Heart left ventricle (tissue), 16 donors: Measurements from ENCODE around the gene EPHA6. TPM values are rescaled to one million over a fixed set of nuclear protein-coding genes. Genes with fewer than 3 reads are reported as not detected.
"Not testable (repeated sequence)": the region's sequence is repeated elsewhere in the genome, so short reads cannot be mapped to it uniquely, and the experiment has no call there.

Source experiments
- ATAC-seq, 4 donors: fragments of 200-7000 bp; cut with Tn5 transposase; one replicate each; pipeline ENCODE4 v1.9.1; 2020 to 2022; ENCODE audit warnings: moderate library complexity in 4 of 4, mild to moderate bottlenecking in 3 of 4, moderate number of reproducible peaks in 1 of 4
- DNase-seq, 5 donors: peaks; one replicate each; pipeline ENCODE4 v3.0.0-alpha.2; 2020
- H3K27ac ChIP-seq, 12 donors: fragments of 200-600 bp; sonication (generic) in 4 of 12; one replicate each; pipeline versions ENCODE4 v1.5.0 to v1.8.0; 2016 to 2022; ENCODE audit warnings: mild to moderate bottlenecking in 2 of 12
- H3K27me3 ChIP-seq, 9 donors: fragments of 200-600 bp; sonication (generic) in 2 of 9; one replicate each; pipeline versions ENCODE4 v1.5.1 to v1.8.0; 2016 to 2022; ENCODE audit warnings: mild to moderate bottlenecking in 3 of 9
- H3K36me3 ChIP-seq, 9 donors: fragments of 200-600 bp; sonication (generic) in 2 of 9; one replicate each; pipeline versions ENCODE4 v1.5.0 to v1.8.0; 2018 to 2022; ENCODE audit warnings: mild to moderate bottlenecking in 2 of 9
- H3K4me1 ChIP-seq, 12 donors: fragments of 200-600 bp; sonication (generic) in 4 of 12; one replicate each; pipeline versions ENCODE4 v1.5.0 to v1.8.0; 2016 to 2022; ENCODE audit warnings: mild to moderate bottlenecking in 3 of 12
- H3K4me3 ChIP-seq, 12 donors: fragments of 200-600 bp; sonication (generic) in 4 of 12; one replicate each; pipeline versions ENCODE4 v1.5.0 to v1.8.0; 2017 to 2022; ENCODE audit warnings: mild to moderate bottlenecking in 9 of 12, moderate library complexity in 4 of 12
- H3K9me3 ChIP-seq, 12 donors: fragments of 200-600 bp; sonication (generic) in 4 of 12; one replicate each; pipeline versions ENCODE4 v1.5.0 to v1.8.0; 2016 to 2022; ENCODE audit warnings: mild to moderate bottlenecking in 1 of 12
- CTCF ChIP-seq, 12 donors: fragments of 200-600 bp; sonication (generic) in 4 of 12; IDR thresholded peaks; one replicate each; pipeline versions ENCODE4 v1.5.0 to v1.8.0; 2018 to 2022; ENCODE audit warnings: antibody characterized with exemption in 12 of 12, mild to moderate bottlenecking in 5 of 12
- POLR2A ChIP-seq, 2 donors: fragments of 450-650 bp; IDR thresholded peaks; one replicate each; pipeline ENCODE4 v1.6.1; 2017; ENCODE audit warnings: antibody characterized with exemption in 2 of 2, mild to moderate bottlenecking in 2 of 2, moderate library complexity in 2 of 2
- WGBS, 4 donors: extraction: QIAGEN DNeasy Blood & Tissue Kit in 2 of 4; methylation state at CpG; one replicate each; pipeline versions ENCODE4 v1.1.5 to v1.1.7; 2013 to 2018; 5-methylcytosine and 5-hydroxymethylcytosine counted together
- intact Hi-C, 10 donors: fragments of 100-400 bp; cut with DNase I; formaldehyde crosslinking; loops; one replicate each; pipeline versions ENCODE4 v1.11.1 to v1.14.2; 2022
- polyA plus RNA-seq, 2 donors: library from polyadenylated mRNA; stranded (reverse); fragments of 200-250 nt; gene quantifications; one replicate each; pipeline ENCODE4 v1.2.3, GENCODE V29; 2013
- total RNA-seq, 9 donors: library from RNA; depleted of rRNA in 2 of 9; stranded (reverse); fragments of >200 nt in 2 of 9; fragmentation: NEBNext Ultra II Directional in 3 of 9; extraction: Animal tissue kit (Norgen Biotek cat#: 25700) in 3 of 9; gene quantifications; one replicate each; pipeline versions ENCODE4 v1.1.0 to v1.2.4, GENCODE V29; 2016 to 2023
- donor health status: ischemic (EF 13 %, LVEDD 7.1; RV severe dilation, severe dysfunction).
- donor health status: healthy with polysubstance abuse.
- donor health status: DM: no; HTN: yes; CAD: no.
- donor health status: DM: no; HTN: no; CAD: no.
- donor health status: ischemic (EF 25% LVEDD 6.9; RV normal size, moderate dysfunction).
- donor health status: ischemic (EF 25% LVEDD 5.7; RV mildly dilated, moderate dysfunction).
- donor health status: healthy.
- donor health status: DM: yes; HTN: yes; CAD: no.
- donor health status: ischemic (EF 35%, LVEDD 5.7; RV mildly dilated, moderate dysfunction).
- donor health status: nonischemic (EF 11% LVEDD 7.7; RV severe dilation, severe dysfunction).
- donor health status: DM: yes; HTN: yes; CAD: no.
- donor health status: PGD.
- donor health status: ischemic (EF 29% LVEDD 5.4; RV normal size, mild dysfunction).
- donor health status: nonischemic (EF 23%, LVEDD 6.1; RV moderate dilation, normal function).

EPHA6 gene
- total and polyA plus RNA-seq, 11 donors: 0.28 to 1.2 (median 0.42) TPM; not detected in 6

DNA sequence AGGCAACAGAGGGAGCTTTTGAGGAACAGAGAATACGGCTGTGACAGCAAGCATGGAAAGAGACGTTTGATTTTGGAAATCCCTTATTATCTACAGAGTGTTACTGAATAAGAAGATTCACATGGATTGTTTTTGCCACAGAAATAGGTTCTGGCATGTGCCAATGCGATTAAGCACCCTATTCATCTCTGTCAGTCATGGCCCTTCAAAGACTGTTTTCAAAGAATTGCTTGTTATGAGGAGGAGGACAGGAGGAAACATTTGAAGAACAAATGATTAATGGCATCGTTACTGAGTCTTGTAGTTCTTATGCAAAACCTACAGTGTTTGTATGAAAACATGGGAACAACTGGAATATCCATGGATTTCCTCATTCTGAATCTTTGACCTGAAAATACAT lies 86.2 kb downstream of the EPHA6 start:
- Histone ChIP-seq H3K27me3 (no peaks in the 10 kb centered on the region), H3K27ac (no peak overlapping the region), H3K4me1 (no peaks in the 10 kb centered on the region), H3K9me3 (no peaks in the 10 kb centered on the region), H3K36me3 (no peaks in the 10 kb centered on the region), H3K4me3 (no peak overlapping the region)
- DNase-seq (no peak), ATAC-seq (no peak)
- intact Hi-C loops: no loop called here
- 53 to 57% (median 54%) methylated on average over 4 of the region's 4 CpGs for WGBS, 4 donors
- TF ChIP-seq CTCF (IDR thresholded peaks at IDR 0.05) (no peak), POLR2A (IDR thresholded peaks at IDR 0.05) (no peak)

GRCh38 chr3:96915445-96915844 lies 101.1 kb downstream of the EPHA6 start:
- Histone ChIP-seq H3K9me3 (peaks cover 0 to 4% (median 0%) of the 10 kb centered on the region in 12 donors), H3K27me3 (no peaks in the 10 kb centered on the region), H3K4me1 (no peaks in the 10 kb centered on the region), H3K27ac (no peak overlapping the region), H3K4me3 (no peak overlapping the region), H3K36me3 (no peaks in the 10 kb centered on the region)
- DNase-seq (no peak), ATAC-seq (no peak)
- intact Hi-C loops: no loop called here
- WGBS, 4 donors: 75 to 79% (median 77%) methylated on average over 2 of the region's 2 CpGs
- no peak for TF ChIP-seq POLR2A (IDR thresholded peaks at IDR 0.05)
- no peak for TF ChIP-seq CTCF (IDR thresholded peaks at IDR 0.05)

GRCh38 chr3:96931119-96931862 lies 116.9 kb downstream of the EPHA6 start:
- 76 to 90% (median 81%) methylated on average over 3 of the region's 3 CpGs for WGBS, 4 donors
- Histone ChIP-seq H3K36me3 (no peaks in the 10 kb centered on the region), H3K4me1 (no peaks in the 10 kb centered on the region), H3K27ac (no peak overlapping the region), H3K9me3 (peaks cover 0 to 49% (median 25%) of the 10 kb centered on the region in 12 donors), H3K4me3 (no peak overlapping the region), H3K27me3 (no peaks in the 10 kb centered on the region)
- intact Hi-C loops: no loop called here
- ATAC-seq: no peak
- TF ChIP-seq CTCF (IDR thresholded peaks at IDR 0.05) (no peak), POLR2A (IDR thresholded peaks at IDR 0.05) (no peak)
- DNase-seq: no peak

GRCh38 chr3:96942131-96942530 lies 127.7 kb downstream of the EPHA6 start:
- H3K4me1 ChIP-seq, H3K27me3 ChIP-seq, H3K36me3 ChIP-seq, H3K4me3 ChIP-seq, ATAC-seq, intact Hi-C loops, DNase-seq, H3K27ac ChIP-seq: not testable (repeated sequence)
- 74 to 85% (median 84%) methylated on average over 7 of the region's 7 CpGs for WGBS, 4 donors
- H3K9me3 ChIP-seq: peaks cover 0 to 14% (median 0%) of the 10 kb centered on the region in 12 donors

GRCh38 chr3:96958856-96959255 lies 144.5 kb downstream of the EPHA6 start:
- Histone ChIP-seq H3K4me1 (no peaks in the 10 kb centered on the region), H3K36me3 (no peaks in the 10 kb centered on the region), H3K27ac (no peak overlapping the region), H3K4me3 (no peak overlapping the region), H3K27me3 (no peaks in the 10 kb centered on the region), H3K9me3 (no peaks in the 10 kb centered on the region)
- intact Hi-C loops: no loop called here
- no peak for ATAC-seq
- no peak for DNase-seq
- 81 to 87% (median 85%) methylated on average over 4 of the region's 4 CpGs for WGBS, 4 donors
- TF ChIP-seq POLR2A (IDR thresholded peaks at IDR 0.05): no peak
- TF ChIP-seq CTCF (IDR thresholded peaks at IDR 0.05): no peak
